GM21529 (cell line): ENCODE measurements around the gene HAS3.
"Not testable (repeated sequence)": the region's sequence is repeated elsewhere in the genome, so short reads cannot be mapped to it uniquely, and the experiment has no call there.

Source experiments
- ATAC-seq: cut with Tn5 transposase; IDR thresholded peaks from one replicate; pipeline ENCODE4 v1.9.1; 2021; ENCODE audit not compliant: unreplicated experiment

The HAS3 gene, protein sequence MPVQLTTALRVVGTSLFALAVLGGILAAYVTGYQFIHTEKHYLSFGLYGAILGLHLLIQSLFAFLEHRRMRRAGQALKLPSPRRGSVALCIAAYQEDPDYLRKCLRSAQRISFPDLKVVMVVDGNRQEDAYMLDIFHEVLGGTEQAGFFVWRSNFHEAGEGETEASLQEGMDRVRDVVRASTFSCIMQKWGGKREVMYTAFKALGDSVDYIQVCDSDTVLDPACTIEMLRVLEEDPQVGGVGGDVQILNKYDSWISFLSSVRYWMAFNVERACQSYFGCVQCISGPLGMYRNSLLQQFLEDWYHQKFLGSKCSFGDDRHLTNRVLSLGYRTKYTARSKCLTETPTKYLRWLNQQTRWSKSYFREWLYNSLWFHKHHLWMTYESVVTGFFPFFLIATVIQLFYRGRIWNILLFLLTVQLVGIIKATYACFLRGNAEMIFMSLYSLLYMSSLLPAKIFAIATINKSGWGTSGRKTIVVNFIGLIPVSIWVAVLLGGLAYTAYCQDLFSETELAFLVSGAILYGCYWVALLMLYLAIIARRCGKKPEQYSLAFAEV

DNA sequence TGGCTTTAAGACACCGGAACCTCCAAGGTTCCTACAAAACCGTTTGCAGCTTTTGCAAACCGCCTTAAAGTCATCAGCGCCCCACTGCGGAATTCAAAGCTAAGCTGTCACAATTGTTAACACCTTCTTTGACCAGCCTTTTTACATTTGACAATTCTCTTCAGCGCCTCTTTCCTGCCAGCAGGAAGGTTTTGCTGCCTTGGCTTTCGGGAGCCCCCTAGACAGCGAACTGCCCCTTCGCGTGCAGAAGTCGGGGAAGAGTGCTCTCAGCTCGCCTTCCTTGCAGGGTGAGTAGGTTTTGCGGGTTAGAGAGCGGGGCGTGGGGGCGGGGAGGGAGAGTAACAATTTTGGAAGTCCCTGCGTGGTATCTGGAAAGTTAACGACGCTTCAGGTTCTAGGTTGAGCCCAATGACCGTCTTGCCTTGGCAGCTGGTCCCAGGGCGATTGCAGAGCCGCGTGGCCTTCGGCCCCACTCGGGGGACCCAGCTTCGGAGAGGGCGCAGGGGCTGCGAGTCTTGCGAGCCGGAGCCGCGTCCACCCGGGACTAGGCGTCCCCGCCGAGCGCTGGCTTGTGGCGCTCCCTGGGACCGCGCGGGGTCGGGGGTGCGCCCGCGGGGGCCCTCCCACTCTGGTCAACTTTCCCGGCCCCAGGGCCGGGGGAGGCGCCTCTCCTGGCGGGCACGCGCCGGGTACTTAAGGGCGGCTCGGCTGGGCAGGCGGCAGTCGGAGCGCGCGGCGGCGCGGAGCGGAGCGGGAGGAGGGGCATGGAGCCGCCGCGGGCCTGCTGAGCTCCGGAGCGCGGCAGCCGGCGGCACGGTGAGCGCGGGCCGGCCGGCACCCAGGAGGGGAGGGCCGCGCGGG, at the start of gene HAS3:
Gene HAS3, plus strand, starts transcription at position 153 of the 861 bp plus-strand sequence. CDS start 3,743 bp downstream, outside the sequence.
- ATAC-seq = no peak

- no peak for ATAC-seq
Observed at GRCh38 chr16:69055980-69056379, 49.5 kb upstream of the HAS3 start.

- no peak for ATAC-seq
Observed at GRCh38 chr16:69056421-69056820, 49.0 kb upstream of the HAS3 start.

DNA sequence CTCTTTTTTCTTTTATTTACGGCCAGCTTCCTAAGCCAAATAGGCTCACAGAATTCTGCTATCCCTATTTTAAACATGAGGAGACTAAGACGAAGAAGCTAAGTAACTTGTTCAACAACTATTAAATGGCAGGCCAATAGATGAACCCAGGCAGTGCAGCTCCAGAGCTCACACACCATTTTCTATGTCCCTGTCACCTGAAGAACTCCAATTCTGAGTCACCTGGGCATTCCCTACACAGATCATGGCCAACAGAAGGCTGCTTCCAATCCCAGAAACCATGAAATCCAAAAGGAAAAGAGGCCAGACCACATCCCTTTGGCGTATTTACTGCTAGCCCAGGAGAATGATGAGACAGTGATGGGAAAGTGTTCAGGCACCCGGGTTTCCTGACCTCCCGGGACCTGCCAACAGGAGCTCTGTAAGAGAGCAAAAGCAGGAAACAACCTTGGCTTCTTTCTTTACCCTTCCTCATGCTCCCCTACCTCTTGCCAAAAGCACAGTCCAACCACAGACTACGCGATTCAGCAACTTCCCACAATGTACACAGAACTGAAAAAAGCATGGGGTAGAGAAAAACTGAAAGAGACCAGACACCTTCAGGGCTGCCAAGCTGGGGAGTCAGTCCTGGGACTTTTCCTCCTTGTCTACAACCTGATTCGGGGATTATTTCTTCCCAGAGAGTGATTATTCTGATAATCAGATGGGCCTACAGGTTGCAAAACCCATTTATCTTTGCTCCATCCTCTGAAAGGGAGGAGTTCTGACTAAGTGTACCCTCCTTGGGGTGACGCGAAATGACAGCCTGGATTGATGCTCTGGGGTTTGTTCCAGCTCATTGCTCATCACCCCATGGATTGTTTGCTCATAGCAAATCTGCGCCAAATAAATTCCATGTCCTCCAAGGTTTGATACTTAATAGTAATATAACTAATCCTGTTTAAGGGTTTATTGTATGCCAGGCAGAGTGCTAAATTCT, 47.8 kb upstream of the HAS3 start:
- ATAC-seq = no peak

- ATAC-seq = not testable (repeated sequence)
Observed at GRCh38 chr16:69063491-69063890, 42.0 kb upstream of the HAS3 start.

GRCh38 chr16:69064124-69064763, 41.2 kb upstream of the HAS3 start:
- ATAC-seq = no peak

GRCh38 chr16:69064764-69065313, 40.6 kb upstream of the HAS3 start:
- no peak for ATAC-seq

GRCh38 chr16:69069504-69069903, 35.9 kb upstream of the HAS3 start:
- ATAC-seq = no peak

GRCh38 chr16:69071036-69071435, 34.4 kb upstream of the HAS3 start:
- ATAC-seq = no peak

- no peak for ATAC-seq
Observed at GRCh38 chr16:69072640-69072974, 32.8 kb upstream of the HAS3 start.

GRCh38 chr16:69073181-69073702, 32.2 kb upstream of the HAS3 start:
- no peak for ATAC-seq

- ATAC-seq = no peak
Observed at GRCh38 chr16:69077251-69077650, 28.2 kb upstream of the HAS3 start.

DNA sequence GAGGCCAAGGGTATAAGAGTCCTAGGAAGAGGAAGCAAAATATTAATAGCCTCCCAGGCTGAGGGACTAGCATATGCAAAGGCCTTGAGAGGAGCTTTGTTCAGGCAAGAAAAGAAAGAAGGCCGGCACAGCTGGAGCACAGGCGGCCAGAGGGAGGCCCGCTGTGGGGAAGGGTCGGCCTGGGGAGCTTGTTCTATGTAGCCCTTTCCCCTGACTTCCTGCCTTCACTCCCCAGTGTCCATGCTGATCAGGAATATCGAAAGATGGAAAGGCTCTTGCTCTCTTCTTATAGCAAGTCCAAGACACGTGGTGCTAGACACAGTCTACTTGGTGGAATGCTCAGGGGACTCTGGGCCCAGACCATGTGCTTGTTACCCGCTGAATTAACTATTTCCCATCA, 27.4 kb upstream of the HAS3 start:
- ATAC-seq = no peak

GRCh38 chr16:69079697-69080096, 25.8 kb upstream of the HAS3 start:
- no peak for ATAC-seq

GRCh38 chr16:69083306-69083941, 22.0 kb upstream of the HAS3 start:
- no peak for ATAC-seq

GRCh38 chr16:69084289-69084688, 21.2 kb upstream of the HAS3 start:
- no peak for ATAC-seq

DNA sequence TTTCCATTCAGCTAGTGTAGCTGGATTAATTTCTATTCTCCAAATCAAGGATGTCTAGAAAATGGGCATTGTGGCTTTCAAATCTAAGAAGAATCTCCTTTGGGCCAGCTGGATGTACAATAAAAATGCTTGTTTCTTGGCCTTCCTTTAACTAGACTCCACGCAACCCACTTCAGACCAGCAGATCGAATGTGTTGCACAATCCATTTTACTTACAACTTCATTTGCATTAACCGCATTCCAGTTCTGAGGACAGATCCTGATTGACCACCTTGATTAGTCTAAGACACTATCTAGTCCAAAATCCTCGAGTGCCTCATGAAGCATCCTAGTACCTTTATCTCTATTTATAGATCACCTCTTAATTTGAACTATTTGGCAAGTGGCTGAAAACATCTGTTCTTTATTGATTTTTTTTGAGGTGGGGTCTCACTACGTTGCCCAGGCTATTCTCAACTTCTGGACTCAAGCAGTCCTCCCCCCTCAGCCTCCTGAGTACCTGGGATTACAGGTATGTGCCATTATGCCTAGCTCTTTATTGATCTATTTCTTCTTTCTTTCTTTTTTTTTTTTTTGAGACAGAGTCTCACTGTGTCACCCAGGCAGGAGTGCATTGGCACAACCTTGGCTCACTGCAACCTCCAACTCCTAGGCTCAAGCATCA, 20.3 kb upstream of the HAS3 start:
- no peak for ATAC-seq

DNA sequence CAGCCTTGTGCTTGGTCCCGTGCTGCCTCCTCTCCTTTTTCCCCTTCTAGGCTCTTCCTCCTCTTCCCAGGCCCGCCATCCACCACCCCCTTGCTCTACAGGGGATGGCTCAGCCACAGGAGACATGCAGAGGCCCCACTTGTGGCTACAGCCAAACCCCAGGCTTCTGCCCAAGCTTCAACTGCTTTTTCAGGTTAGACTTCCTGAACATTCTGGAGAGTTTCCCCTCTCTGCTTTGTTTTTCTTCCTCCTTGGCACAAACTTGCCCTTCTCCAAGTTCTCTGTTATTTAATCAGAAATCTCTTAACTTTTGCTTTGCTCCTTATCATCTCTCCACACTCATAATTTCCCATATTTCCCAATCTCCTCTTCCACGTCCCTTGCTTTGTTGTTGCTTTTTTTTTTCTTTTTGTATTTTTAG, 18.3 kb upstream of the HAS3 start:
- ATAC-seq = no peak

- ATAC-seq = no peak
Observed at GRCh38 chr16:69088684-69089083, 16.8 kb upstream of the HAS3 start.
